HEK293 (cell line): Measurements from ENCODE around the gene OCSTAMP.
A peak's percentile ranks its signal among the peaks of the same experiment; 100 is the strongest.

Experiments used
- GLIS1 ChIP-seq: fragments of 450-650 bp; formaldehyde crosslinking; IDR thresholded peaks from 2 replicates; pipeline ENCODE4 v1.5.1; 2016; ENCODE audit warnings: missing biosample characterization, missing genetic modification characterization
- GLIS2 ChIP-seq: fragments of 450-650 bp; formaldehyde crosslinking; IDR thresholded peaks from 2 replicates; pipeline ENCODE4 v1.5.1; 2016; ENCODE audit warnings: missing biosample characterization, missing genetic modification characterization
- IKZF3 ChIP-seq: fragments of 450-650 bp; IDR thresholded peaks from 2 replicates; pipeline ENCODE4 v1.5.0; 2018; ENCODE audit warnings: missing biosample characterization, mild to moderate bottlenecking, missing genetic modification characterization, moderate library complexity
- OSR2 ChIP-seq: fragments of 450-650 bp; formaldehyde crosslinking; IDR thresholded peaks from 2 replicates; pipeline ENCODE4 v1.5.1; 2016; ENCODE audit warnings: missing biosample characterization, missing genetic modification characterization
- PBX3 ChIP-seq: sonication (generic); formaldehyde crosslinking; IDR thresholded peaks from 2 replicates; pipeline ENCODE4 v1.8.1; 2022; ENCODE audit warnings: mild to moderate bottlenecking, moderate library complexity, missing genetic modification reagents
- PRDM10 ChIP-seq: fragments of 450-650 bp; formaldehyde crosslinking; IDR thresholded peaks from 2 replicates; pipeline ENCODE4 v1.5.1; 2016; ENCODE audit warnings: missing biosample characterization, missing genetic modification characterization
- SCRT1 ChIP-seq: fragments of 450-650 bp; formaldehyde crosslinking; IDR thresholded peaks from 2 replicates; pipeline ENCODE4 v1.5.1; 2016; ENCODE audit warnings: missing biosample characterization, missing genetic modification characterization, borderline replicate concordance
- ZBTB20 ChIP-seq: fragments of 450-650 bp; formaldehyde crosslinking; IDR thresholded peaks from 2 replicates; pipeline ENCODE4 v1.5.1; 2016; ENCODE audit warnings: missing biosample characterization, missing genetic modification characterization
- ZBTB21 ChIP-seq: fragments of 450-650 bp; formaldehyde crosslinking; IDR thresholded peaks from 2 replicates; pipeline ENCODE4 v1.5.1; 2017; ENCODE audit warnings: missing biosample characterization, missing genetic modification characterization
- ZBTB48 ChIP-seq: fragments of 450-650 bp; formaldehyde crosslinking; IDR thresholded peaks from 2 replicates; pipeline ENCODE4 v1.5.1; 2016; ENCODE audit warnings: missing biosample characterization, missing genetic modification characterization
- ZEB2 ChIP-seq: fragments of 450-650 bp; formaldehyde crosslinking; IDR thresholded peaks from 2 replicates; pipeline ENCODE4 v1.5.1; 2016; ENCODE audit warnings: missing biosample characterization, missing genetic modification characterization
- ZIC2 ChIP-seq: fragments of 450-650 bp; formaldehyde crosslinking; IDR thresholded peaks from 2 replicates; pipeline ENCODE4 v1.5.1; 2016; ENCODE audit warnings: missing biosample characterization, missing genetic modification characterization
- ZNF112 ChIP-seq: fragments of 450-650 bp; formaldehyde crosslinking; IDR thresholded peaks from 2 replicates; pipeline ENCODE4 v1.5.0; 2017; ENCODE audit warnings: missing biosample characterization, missing genetic modification characterization
- ZNF146 ChIP-seq: fragments of 450-650 bp; formaldehyde crosslinking; IDR thresholded peaks from 2 replicates; pipeline ENCODE4 v1.5.1; 2016; ENCODE audit warnings: missing biosample characterization, missing genetic modification characterization
- ZNF335 ChIP-seq: fragments of 450-650 bp; formaldehyde crosslinking; conservative IDR thresholded peaks from 2 replicates; pipeline ENCODE4 v1.5.1; 2016; ENCODE audit warnings: missing biosample characterization, missing genetic modification characterization
- ZNF341 ChIP-seq: fragments of 450-650 bp; formaldehyde crosslinking; IDR thresholded peaks from 2 replicates; pipeline ENCODE4; 2016; ENCODE audit warnings: low read depth, missing biosample characterization, missing genetic modification characterization
- ZNF366 ChIP-seq: fragments of 450-650 bp; formaldehyde crosslinking; conservative IDR thresholded peaks from 2 replicates; pipeline ENCODE4 v1.5.1; 2016; ENCODE audit warnings: missing biosample characterization, missing genetic modification characterization
- ZNF394 ChIP-seq: fragments of 450-650 bp; formaldehyde crosslinking; IDR thresholded peaks from 2 replicates; pipeline ENCODE4 v1.5.1; 2016; ENCODE audit warnings: missing biosample characterization, missing genetic modification characterization, mild to moderate bottlenecking, moderate library complexity, borderline replicate concordance
- ZNF548 ChIP-seq: fragments of 450-650 bp; formaldehyde crosslinking; IDR thresholded peaks from 2 replicates; pipeline ENCODE4 v1.5.1; 2016; ENCODE audit warnings: missing biosample characterization, missing genetic modification characterization
- ZNF549 ChIP-seq: fragments of 450-650 bp; IDR thresholded peaks from 2 replicates; pipeline ENCODE4 v1.5.1; 2018; ENCODE audit warnings: missing biosample characterization, missing genetic modification characterization, mild to moderate bottlenecking, inconsistent platforms, moderate library complexity
- ZNF645 ChIP-seq: fragments of 450-650 bp; formaldehyde crosslinking; IDR thresholded peaks from 2 replicates; pipeline ENCODE4; 2016; ENCODE audit warnings: missing biosample characterization, missing genetic modification characterization
- ZNF654 ChIP-seq: fragments of 450-650 bp; formaldehyde crosslinking; IDR thresholded peaks from 2 replicates; pipeline ENCODE4 v1.5.1; 2016; ENCODE audit warnings: low read depth, missing biosample characterization, missing genetic modification characterization
- ZNF792 ChIP-seq: fragments of 450-650 bp; formaldehyde crosslinking; IDR thresholded peaks from 2 replicates; pipeline ENCODE4 v1.5.1; 2016; ENCODE audit warnings: missing biosample characterization, missing genetic modification characterization
- TF ChIP-seq, protein P1 (sequence below): fragments of 450-650 bp; formaldehyde crosslinking; conservative IDR thresholded peaks from 2 replicates; pipeline ENCODE4 v1.5.1; 2016; ENCODE audit warnings: low read depth, missing biosample characterization, missing genetic modification characterization
- TF ChIP-seq, protein P2 (sequence below): fragments of 450-650 bp; formaldehyde crosslinking; IDR thresholded peaks from 2 replicates; pipeline ENCODE4 v1.5.1; 2016; ENCODE audit warnings: missing biosample characterization, missing genetic modification characterization

OCSTAMP gene

GRCh38 chr20:46568570-46569129 is 18.2 kb upstream of the OCSTAMP start (continued):
- TF ChIP-seq PRDM10 (peak; percentile 21; the same call in 1 of the 2 replicates), IKZF3 (tag by site-specific recombination) (peak; percentile 48; the same call in 1 of the 2 replicates), ZNF146 (tag by site-specific recombination) (0 out of 2 replicates have a peak, but pooled peaks have one; percentile 9), GLIS2 (0 out of 2 replicates have a peak, but pooled peaks have one; percentile 31), ZEB2 (0 out of 2 replicates have a peak, but pooled peaks have one; percentile 26), ZNF548 (tag by site-specific recombination) (no peak), ZBTB20 (tag by site-specific recombination) (peak; percentile 14; the same call in 1 of the 2 replicates), ZBTB48 (0 out of 2 replicates have a peak, but pooled peaks have one; percentile 54), ZNF366 (tag by site-specific recombination) (peak; percentile 64), ZNF645 (tag by site-specific recombination) (no peak), ZNF549 (tag by site-specific recombination) (no peak), ZNF654 (no peak), ZNF112 (tag by site-specific recombination) (no peak), ZNF394 (tag by site-specific recombination) (no peak; the same call in 1 of the 2 replicates), ZNF341 (no peak), ZNF335 (tag by site-specific recombination) (peak; percentile 67), GLIS1 (peak; percentile 59), ZNF792 (tag by site-specific recombination) (no peak), ZBTB21 (tag by site-specific recombination) (no peak), SCRT1 (tag by site-specific recombination) (peak; percentile 87), ZIC2 (tag by site-specific recombination) (peak; percentile 62), OSR2 (peak; percentile 32; the same call in 1 of the 2 replicates), PBX3 (CRISPR knock-in tag) (no peak)
- TF ChIP-seq, protein P1, sequence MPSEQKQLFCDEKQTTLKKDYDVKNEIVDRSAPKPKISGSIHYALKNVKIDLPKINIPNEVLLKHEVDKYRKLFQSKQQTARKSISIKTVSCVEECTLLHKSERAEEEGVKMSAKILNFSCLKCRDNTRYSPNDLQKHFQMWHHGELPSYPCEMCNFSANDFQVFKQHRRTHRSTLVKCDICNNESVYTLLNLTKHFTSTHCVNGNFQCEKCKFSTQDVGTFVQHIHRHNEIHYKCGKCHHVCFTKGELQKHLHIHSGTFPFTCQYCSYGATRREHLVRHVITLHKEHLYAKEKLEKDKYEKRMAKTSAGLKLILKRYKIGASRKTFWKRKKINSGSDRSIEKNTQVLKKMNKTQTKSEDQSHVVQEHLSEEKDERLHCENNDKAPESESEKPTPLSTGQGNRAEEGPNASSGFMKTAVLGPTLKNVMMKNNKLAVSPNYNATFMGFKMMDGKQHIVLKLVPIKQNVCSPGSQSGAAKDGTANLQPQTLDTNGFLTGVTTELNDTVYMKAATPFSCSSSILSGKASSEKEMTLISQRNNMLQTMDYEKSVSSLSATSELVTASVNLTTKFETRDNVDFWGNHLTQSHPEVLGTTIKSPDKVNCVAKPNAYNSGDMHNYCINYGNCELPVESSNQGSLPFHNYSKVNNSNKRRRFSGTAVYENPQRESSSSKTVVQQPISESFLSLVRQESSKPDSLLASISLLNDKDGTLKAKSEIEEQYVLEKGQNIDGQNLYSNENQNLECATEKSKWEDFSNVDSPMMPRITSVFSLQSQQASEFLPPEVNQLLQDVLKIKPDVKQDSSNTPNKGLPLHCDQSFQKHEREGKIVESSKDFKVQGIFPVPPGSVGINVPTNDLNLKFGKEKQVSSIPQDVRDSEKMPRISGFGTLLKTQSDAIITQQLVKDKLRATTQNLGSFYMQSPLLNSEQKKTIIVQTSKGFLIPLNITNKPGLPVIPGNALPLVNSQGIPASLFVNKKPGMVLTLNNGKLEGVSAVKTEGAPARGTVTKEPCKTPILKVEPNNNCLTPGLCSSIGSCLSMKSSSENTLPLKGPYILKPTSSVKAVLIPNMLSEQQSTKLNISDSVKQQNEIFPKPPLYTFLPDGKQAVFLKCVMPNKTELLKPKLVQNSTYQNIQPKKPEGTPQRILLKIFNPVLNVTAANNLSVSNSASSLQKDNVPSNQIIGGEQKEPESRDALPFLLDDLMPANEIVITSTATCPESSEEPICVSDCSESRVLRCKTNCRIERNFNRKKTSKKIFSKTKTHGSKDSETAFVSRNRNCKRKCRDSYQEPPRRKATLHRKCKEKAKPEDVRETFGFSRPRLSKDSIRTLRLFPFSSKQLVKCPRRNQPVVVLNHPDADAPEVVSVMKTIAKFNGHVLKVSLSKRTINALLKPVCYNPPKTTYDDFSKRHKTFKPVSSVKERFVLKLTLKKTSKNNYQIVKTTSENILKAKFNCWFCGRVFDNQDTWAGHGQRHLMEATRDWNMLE (tag by site-specific recombination): peak; percentile 23; the same call in 1 of the 2 replicates
- TF ChIP-seq, protein P2, sequence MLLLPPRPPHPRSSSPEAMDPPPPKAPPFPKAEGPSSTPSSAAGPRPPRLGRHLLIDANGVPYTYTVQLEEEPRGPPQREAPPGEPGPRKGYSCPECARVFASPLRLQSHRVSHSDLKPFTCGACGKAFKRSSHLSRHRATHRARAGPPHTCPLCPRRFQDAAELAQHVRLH (tag by site-specific recombination): no peak
